Vagina (tissue), 2 donors: ENCODE measurements around the gene CHPF. TPM values are rescaled to one million over a fixed set of nuclear protein-coding genes. Genes with fewer than 3 reads are reported as not detected.

ENCODE experiments used
- DNase-seq, 2 donors: peaks; one replicate each; pipeline ENCODE4 v3.0.0-alpha.2; 2017; ENCODE audit errors: extremely low spot score in 2 of 2
- H3K27ac ChIP-seq: fragments of 200-600 bp; sonication (generic); one replicate; pipeline ENCODE4 v1.5.1; 2019
- H3K27me3 ChIP-seq: fragments of 200-600 bp; sonication (generic); one replicate; pipeline ENCODE4 v1.5.1; 2019
- H3K36me3 ChIP-seq, 2 donors: fragments of 200-600 bp; sonication (generic); one replicate each; pipeline ENCODE4 v1.5.1; 2017 to 2019
- H3K4me1 ChIP-seq: fragments of 200-600 bp; sonication (generic); one replicate; pipeline ENCODE4 v1.5.1; 2019
- H3K4me3 ChIP-seq, 2 donors: fragments of 200-600 bp; sonication (generic); 1 replicate in 1 of 2; 2 replicates in 1 of 2; pipeline ENCODE4 v1.5.1; 2016 to 2019
- H3K9me3 ChIP-seq: fragments of 200-600 bp; sonication (generic); one replicate; pipeline ENCODE4 v1.5.1; 2019
- POLR2A ChIP-seq, 2 donors: fragments of 450-650 bp; IDR thresholded peaks; one replicate each; pipeline ENCODE4 v1.6.1; 2017; ENCODE audit warnings: antibody characterized with exemption in 2 of 2, mild to moderate bottlenecking in 2 of 2, moderate library complexity in 2 of 2
- POLR2AphosphoS5 ChIP-seq, 2 donors: sonication (generic); formaldehyde crosslinking; IDR thresholded peaks; one replicate each; pipeline ENCODE4 v1.9.0; 2017; ENCODE audit warnings: antibody characterized with exemption in 2 of 2, mild to moderate bottlenecking in 2 of 2, low read depth in 1 of 2; ENCODE audit not compliant: insufficient read depth in 1 of 2
- intact Hi-C: fragments of 100-400 bp; cut with DNase I; formaldehyde crosslinking; loops from one replicate; pipeline ENCODE4 v1.15.1; 2023
- total RNA-seq: library from RNA; depleted of rRNA; stranded (reverse); fragments of >200 nt; gene quantifications from one replicate; pipeline ENCODE4 v1.2.3, GENCODE V29; 2016
- TF ChIP-seq, protein P1 (sequence below), 3 experiments: fragments of 450-650 bp in 2 of 3; fragments of 200-600 bp in 1 of 3; sonication (generic) in 1 of 3; IDR thresholded peaks; one replicate each; pipeline ENCODE4 v1.5.1; 2017 to 2019; ENCODE audit warnings: antibody characterized with exemption in 3 of 3, mild to moderate bottlenecking in 2 of 3, moderate library complexity in 2 of 3

CHPF gene
- total RNA-seq, 1 donor from 2014 or later, result 41.5 TPM

DNA sequence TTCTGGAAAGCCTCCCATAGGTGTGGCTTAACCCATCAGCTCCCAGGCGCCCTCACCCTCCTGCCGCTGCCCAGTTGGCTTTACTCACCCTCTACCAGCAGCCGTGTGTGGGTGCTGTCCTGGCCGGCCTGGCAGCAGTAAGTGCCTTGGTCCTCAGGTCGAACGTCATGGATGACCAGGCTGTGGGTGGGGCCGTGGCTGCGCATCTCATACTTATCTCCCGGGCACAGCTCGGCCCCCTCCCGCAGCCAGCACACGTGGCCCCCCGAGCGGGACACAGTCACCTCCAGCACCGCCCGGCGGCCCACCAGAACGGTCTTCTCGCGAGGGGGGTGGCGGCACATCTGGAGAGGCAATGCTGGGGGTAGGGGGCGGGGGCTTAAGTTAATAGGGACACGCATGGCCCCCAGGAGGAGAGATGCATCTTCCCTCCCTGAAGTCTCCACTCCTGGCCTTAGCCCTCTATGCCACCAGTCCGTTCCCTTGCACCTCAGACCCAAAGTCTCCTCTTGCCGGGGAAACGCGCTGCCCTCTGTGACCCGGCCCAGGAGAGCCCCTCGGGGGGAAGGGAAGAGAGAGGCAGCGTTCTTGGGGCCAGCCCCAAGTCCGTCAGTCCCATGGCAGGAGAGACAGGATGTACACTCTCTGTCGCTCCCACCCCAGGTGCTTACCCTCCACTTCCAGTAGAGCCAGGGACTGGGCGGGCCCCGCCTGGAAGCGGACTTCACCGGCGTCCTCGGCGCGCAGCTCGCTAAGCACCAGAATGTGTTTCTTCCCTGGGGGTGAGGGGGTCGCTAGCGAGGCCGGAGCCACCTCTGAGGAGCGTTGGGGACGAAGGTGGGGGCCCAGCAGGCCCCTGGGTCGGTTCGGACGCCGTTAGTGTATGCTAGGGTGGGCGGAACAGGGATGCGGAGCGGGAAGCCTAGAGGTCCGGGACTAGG lies 8.1 kb upstream of the CHPF start:
- TF ChIP-seq POLR2A (IDR thresholded peaks at IDR 0.05) (no peak), POLR2AphosphoS5 (IDR thresholded peaks at IDR 0.05; ENCODE audit: insufficient read depth in 1 of 2, low read depth in 1 of 2) (peak in 1 of 2 donors; percentile 21)
- no peak for DNase-seq
- intact Hi-C loops, result no loop called here
- Histone ChIP-seq H3K9me3 (no peaks in the 10 kb centered on the region), H3K4me1 (peaks cover 23% of the 10 kb centered on the region), H3K27me3 (no peaks in the 10 kb centered on the region), H3K36me3 (no peaks in the 10 kb centered on the region), H3K27ac (no peak overlapping the region), H3K4me3 (peak overlapping the region; percentile 53 to 69)

DNA sequence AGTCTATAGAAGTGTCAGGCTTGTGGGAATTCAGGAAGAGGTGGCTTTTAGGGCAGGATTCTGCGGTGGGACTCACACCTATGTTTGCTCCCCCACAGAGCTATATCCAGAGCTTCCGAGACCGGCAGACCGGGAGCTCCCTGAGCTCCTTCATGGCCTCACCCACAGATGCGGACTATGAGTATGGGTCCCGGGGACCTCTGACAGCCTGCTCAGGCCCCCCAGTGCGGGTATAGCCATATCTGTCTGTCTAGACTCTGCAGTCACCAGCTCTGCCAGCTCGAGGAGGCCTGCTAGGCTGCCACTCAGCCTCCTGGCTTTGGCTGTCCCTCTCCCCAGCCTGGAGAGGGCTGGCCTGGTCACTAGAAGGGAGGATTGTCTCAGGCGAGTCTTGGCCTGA lies 6.0 kb upstream of the CHPF start:
- Histone ChIP-seq H3K4me1 (peaks cover 25% of the 10 kb centered on the region), H3K27me3 (no peaks in the 10 kb centered on the region), H3K27ac (no peak overlapping the region), H3K4me3 (no peak overlapping the region), H3K36me3 (no peaks in the 10 kb centered on the region), H3K9me3 (no peaks in the 10 kb centered on the region)
- no peak for DNase-seq
- no peak for TF ChIP-seq POLR2A (IDR thresholded peaks at IDR 0.05)
- intact Hi-C loops, result no loop called here

DNA sequence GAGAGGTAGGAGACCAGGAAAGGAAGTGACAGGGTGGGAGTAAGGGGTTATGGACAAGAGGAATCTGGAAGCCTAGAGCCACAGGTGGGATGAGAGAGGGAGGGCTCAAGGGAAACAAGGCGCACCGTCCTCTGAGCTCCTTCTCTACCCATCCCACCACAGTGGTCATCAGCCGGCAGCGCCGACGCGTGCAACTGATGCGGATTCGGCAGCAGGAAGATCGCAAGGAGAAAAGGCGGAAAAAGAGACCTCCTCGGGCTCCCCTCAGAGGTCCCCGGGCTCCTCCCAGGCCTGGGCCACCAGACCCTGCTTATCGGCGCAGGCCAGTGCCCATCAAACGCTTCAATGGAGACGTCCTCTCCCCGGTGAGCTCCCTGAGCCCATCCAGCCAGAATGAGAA lies 5.4 kb upstream of the CHPF start:
- H3K9me3 ChIP-seq, result no peaks in the 10 kb centered on the region
- H3K27ac ChIP-seq, result no peak overlapping the region
- TF ChIP-seq, protein P1, sequence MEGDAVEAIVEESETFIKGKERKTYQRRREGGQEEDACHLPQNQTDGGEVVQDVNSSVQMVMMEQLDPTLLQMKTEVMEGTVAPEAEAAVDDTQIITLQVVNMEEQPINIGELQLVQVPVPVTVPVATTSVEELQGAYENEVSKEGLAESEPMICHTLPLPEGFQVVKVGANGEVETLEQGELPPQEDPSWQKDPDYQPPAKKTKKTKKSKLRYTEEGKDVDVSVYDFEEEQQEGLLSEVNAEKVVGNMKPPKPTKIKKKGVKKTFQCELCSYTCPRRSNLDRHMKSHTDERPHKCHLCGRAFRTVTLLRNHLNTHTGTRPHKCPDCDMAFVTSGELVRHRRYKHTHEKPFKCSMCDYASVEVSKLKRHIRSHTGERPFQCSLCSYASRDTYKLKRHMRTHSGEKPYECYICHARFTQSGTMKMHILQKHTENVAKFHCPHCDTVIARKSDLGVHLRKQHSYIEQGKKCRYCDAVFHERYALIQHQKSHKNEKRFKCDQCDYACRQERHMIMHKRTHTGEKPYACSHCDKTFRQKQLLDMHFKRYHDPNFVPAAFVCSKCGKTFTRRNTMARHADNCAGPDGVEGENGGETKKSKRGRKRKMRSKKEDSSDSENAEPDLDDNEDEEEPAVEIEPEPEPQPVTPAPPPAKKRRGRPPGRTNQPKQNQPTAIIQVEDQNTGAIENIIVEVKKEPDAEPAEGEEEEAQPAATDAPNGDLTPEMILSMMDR (IDR thresholded peaks at IDR 0.05), result no peak
- no peak for TF ChIP-seq POLR2AphosphoS5 (IDR thresholded peaks at IDR 0.05; ENCODE audit: insufficient read depth in 1 of 2, low read depth in 1 of 2)
- TF ChIP-seq POLR2A (IDR thresholded peaks at IDR 0.05), result no peak
- DNase-seq, result no peak
- H3K4me1 ChIP-seq, result peaks cover 31% of the 10 kb centered on the region
- intact Hi-C loops, result no loop called here
- H3K36me3 ChIP-seq, result no peaks in the 10 kb centered on the region
- H3K27me3 ChIP-seq, result no peaks in the 10 kb centered on the region
- no peak overlapping the region for H3K4me3 ChIP-seq

DNA sequence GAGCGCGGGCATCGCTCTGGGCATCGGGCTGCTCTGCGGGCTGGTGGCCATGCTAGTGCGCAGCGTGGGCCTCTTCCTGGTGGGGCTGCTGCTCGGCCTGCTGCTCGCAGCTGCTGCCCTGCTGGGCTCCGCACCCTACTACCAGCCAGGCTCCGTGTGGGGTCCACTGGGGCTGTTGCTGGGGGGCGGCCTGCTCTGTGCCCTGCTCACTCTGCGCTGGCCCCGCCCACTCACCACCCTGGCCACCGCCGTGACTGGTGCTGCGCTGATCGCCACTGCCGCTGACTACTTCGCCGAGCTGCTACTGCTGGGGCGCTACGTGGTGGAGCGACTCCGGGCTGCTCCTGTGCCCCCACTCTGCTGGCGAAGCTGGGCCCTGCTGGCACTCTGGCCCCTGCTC lies 4.0 kb upstream of the CHPF start:
- TF ChIP-seq, protein P1 (IDR thresholded peaks at IDR 0.05), result no peak
- no peak for TF ChIP-seq POLR2A (IDR thresholded peaks at IDR 0.05)
- TF ChIP-seq POLR2AphosphoS5 (IDR thresholded peaks at IDR 0.05; ENCODE audit: insufficient read depth in 1 of 2, low read depth in 1 of 2), result no peak

DNA sequence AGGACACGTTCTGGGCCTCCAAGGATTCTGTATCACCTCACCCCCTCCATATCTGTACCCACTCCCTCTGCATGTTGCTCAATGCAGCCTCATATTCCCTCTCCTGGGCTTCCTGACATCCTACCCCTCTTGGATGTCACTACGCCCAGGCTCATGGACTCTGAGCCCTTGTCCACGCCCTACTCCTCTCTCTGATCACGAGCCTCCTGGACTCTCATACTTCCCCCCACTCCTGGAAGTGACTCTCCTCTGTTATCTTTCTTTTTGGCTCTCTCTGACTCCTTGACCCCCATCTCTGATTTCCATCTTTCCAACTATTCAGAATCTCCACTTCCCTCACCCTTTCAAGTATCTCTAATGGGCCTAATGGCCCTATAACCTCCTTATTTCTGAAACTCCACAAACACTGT lies 2.3 kb upstream of the CHPF start:
- no peak for DNase-seq
- peaks cover 0 to 4% of the 10 kb centered on the region in 2 donors for H3K36me3 ChIP-seq
- intact Hi-C loops, result no loop called here
- no peak overlapping the region for H3K27ac ChIP-seq
- no peak overlapping the region for H3K4me3 ChIP-seq
- TF ChIP-seq POLR2AphosphoS5 (IDR thresholded peaks at IDR 0.05; ENCODE audit: insufficient read depth in 1 of 2, low read depth in 1 of 2) (no peak), POLR2A (IDR thresholded peaks at IDR 0.05) (no peak)
- TF ChIP-seq, protein P1 (IDR thresholded peaks at IDR 0.05), result no peak
- H3K4me1 ChIP-seq, result peaks cover 28% of the 10 kb centered on the region
- H3K9me3 ChIP-seq, result no peaks in the 10 kb centered on the region
- H3K27me3 ChIP-seq, result no peaks in the 10 kb centered on the region

More for the DNA sequence above, 4.0 kb upstream of the CHPF start:
- H3K4me3 ChIP-seq, result no peak overlapping the region
- no peak for DNase-seq
- H3K27ac ChIP-seq, result no peak overlapping the region
- no peaks in the 10 kb centered on the region for H3K36me3 ChIP-seq
- no peaks in the 10 kb centered on the region for H3K9me3 ChIP-seq
- no peaks in the 10 kb centered on the region for H3K27me3 ChIP-seq
- intact Hi-C loops, result no loop called here
- peaks cover 27% of the 10 kb centered on the region for H3K4me1 ChIP-seq
